22Rv1 (cell line): ENCODE results near the gene GSX1.
"Not testable (repeated sequence)": the region's sequence is repeated elsewhere in the genome, so short reads cannot be mapped to it uniquely, and the experiment has no call there.

Source experiments
- H3K27ac ChIP-seq: fragments of 450-650 bp; 2 replicates; pipeline ENCODE4 v1.5.1; 2017
- ZFX ChIP-seq: fragments of 450-650 bp; IDR thresholded peaks from 2 replicates; pipeline ENCODE4 v1.6.1; 2017; ENCODE audit warnings: antibody characterized with exemption, borderline replicate concordance
- TF ChIP-seq, protein P1 (sequence below): fragments of 450-650 bp; IDR thresholded peaks from 2 replicates; pipeline ENCODE4 v1.5.1; 2017; ENCODE audit warnings: mild to moderate bottlenecking

The GSX1 gene

DNA sequence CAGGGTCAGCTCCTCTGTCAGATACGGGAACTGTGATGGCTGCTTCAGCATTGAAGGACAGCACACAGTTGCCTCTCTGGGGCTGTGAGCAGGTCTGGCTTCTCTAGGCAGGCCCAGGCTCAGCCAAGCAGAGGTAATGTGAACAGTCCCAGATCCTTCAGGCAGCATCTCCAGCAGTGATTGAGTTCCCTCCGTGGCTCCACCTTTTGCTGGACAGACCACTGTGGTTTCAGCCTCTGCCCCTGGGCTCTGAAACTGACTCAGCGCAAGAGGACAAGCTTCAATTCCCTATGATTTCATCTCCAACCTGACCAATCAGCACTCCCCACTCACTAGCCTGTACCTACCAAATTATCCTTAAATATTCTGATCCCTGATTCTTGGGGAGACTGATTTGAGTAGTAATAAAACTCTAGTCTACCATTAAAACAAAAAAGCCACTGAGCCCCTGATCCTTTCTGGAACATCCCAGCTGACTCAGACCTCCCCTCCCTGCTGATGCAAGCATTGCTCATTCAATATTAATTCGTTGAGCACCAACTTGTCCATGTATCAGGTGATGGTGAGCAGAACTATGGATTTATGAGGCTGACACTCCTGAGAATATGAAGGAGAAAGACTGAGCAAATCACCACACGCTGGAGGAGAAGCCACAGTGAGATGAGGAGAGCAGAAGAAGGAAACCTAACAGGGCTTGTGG, 16.7 kb downstream of the GSX1 start:
- no peak overlapping the region for H3K27ac ChIP-seq
- TF ChIP-seq, protein P1, sequence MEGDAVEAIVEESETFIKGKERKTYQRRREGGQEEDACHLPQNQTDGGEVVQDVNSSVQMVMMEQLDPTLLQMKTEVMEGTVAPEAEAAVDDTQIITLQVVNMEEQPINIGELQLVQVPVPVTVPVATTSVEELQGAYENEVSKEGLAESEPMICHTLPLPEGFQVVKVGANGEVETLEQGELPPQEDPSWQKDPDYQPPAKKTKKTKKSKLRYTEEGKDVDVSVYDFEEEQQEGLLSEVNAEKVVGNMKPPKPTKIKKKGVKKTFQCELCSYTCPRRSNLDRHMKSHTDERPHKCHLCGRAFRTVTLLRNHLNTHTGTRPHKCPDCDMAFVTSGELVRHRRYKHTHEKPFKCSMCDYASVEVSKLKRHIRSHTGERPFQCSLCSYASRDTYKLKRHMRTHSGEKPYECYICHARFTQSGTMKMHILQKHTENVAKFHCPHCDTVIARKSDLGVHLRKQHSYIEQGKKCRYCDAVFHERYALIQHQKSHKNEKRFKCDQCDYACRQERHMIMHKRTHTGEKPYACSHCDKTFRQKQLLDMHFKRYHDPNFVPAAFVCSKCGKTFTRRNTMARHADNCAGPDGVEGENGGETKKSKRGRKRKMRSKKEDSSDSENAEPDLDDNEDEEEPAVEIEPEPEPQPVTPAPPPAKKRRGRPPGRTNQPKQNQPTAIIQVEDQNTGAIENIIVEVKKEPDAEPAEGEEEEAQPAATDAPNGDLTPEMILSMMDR = no peak
- no peak for TF ChIP-seq ZFX

DNA sequence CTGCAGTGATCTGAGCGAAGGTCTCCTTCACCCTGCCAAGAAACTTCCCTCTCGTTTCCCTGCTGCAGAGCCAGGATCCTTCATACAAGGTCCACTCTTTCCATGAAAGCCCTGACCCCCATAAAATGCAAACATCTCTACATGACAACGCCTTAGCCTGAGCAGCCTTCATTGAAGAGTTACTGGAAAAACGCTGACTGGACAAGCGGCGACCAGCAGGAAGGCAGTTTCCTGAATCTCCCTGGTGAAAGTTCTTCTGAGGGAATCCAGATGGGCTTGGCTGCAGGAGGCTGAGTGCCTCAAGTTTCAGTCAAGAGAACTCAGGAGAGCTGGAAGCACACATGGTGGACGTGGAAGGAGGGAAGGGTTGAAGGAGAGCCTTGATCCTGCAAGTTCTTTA, 17.7 kb downstream of the GSX1 start:
- no peak overlapping the region for H3K27ac ChIP-seq
- TF ChIP-seq, protein P1 = no peak
- TF ChIP-seq ZFX = no peak

GRCh38 chr13:27810461-27810860, 18.2 kb downstream of the GSX1 start:
- H3K27ac ChIP-seq = no peak overlapping the region
- TF ChIP-seq ZFX = no peak
- TF ChIP-seq, protein P1 = no peak

GRCh38 chr13:27813826-27814225, 21.5 kb downstream of the GSX1 start:
- no peak for TF ChIP-seq ZFX
- TF ChIP-seq, protein P1 = no peak
- no peak overlapping the region for H3K27ac ChIP-seq

DNA sequence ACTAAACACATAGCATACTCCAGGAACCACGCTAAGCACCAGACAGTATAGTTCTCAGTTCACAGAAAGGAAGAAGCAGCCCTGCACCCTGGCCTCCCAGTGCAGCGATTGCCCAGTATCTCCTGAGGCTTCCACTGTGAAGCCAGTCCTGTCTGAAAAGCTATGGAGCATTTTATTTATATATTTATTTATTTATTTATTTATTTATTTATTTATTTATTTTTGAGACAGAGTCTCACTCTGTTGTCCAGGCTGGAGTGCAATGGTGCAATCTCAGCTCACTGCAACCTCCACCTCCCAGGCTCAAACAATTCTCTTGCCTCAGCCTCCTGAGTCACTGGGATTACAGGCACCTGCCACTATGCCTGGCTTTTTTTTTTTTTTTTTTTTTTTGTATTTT, 25.5 kb downstream of the GSX1 start:
- H3K27ac ChIP-seq = not testable (repeated sequence)

GRCh38 chr13:27820524-27821482, 28.5 kb downstream of the GSX1 start:
- TF ChIP-seq, protein P1 = no peak
- no peak for TF ChIP-seq ZFX
- no peak overlapping the region for H3K27ac ChIP-seq

DNA sequence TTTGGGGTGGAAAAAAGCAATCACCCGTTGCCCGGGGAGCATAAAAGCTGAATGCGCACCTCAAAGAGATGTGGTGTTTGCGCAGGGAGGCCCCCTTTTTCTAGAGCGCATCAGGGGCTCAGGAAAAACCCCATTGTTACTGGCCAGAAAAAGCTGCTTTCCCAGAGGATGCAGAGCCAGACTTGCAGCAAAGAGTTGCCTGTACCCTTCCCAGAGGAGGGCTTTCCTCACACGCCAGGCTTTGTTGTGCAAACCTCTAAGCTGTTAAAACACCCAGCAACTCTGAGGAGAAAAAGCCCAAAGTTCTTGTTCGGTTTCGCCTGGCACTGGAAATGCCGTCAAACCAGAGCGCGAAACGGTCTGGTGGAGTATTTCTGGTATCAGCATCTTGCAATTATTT, 29.3 kb downstream of the GSX1 start:
- no peak for TF ChIP-seq ZFX
- no peak overlapping the region for H3K27ac ChIP-seq

DNA sequence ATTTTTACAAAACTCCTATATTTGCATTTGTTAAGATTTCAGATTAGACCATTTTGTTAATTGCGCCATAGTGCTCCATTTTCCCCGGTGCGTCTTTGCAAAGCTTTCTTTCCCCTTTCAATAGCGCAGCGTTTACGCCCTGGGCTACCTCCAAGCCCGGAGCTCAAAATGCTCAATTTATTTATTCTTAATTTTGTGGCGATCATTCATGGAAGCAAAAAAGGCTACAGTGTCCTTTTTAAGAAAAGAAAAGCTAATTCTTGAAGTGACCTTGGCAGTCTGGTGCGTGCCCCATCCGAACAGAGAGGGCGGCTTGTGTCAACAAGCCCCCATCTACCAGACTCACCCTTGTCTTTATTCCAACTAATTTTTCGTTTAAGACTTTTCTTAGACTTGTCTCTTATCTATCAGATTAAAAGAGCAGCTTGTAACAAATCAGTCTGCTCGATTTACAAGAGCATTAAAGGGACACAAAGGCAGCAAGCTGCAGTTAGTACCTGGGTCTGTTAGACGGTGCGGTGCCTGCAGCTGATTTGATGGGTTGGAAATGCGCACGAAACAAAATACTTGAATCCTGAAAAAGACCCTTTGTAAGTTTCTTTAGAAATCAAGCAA, 30.1 kb downstream of the GSX1 start:
- TF ChIP-seq, protein P1 = no peak
- no peak for TF ChIP-seq ZFX
- no peak overlapping the region for H3K27ac ChIP-seq
